Activated naive CD8-positive, alpha-beta T cell treated with anti-CD3 and anti-CD28 coated beads, Interleukin-2, amount 10 ng/mL, durations not matched to agents 7 days and 5 days (primary cell): ENCODE results near the gene LYPD6B. TPM values are rescaled to one million over a fixed set of nuclear protein-coding genes. Genes with fewer than 3 reads are reported as not detected.

Experiments used
- ATAC-seq: fragments of 150-1000 bp; cut with Tn5 transposase; one replicate; pipeline ENCODE4 v1.10.0; 2021; ENCODE audit warnings: low read depth, moderate library complexity
- POLR2A ChIA-PET: fragments of 350-600 bp; sonication (Branson Sonifier 250); formaldehyde crosslinking; loops from one replicate; lab custom pipeline; 2021; ENCODE audit warnings: antibody characterized with exemption; lab: Charles Lee
- DNase-seq: peaks from one replicate; pipeline ENCODE4 v3.0.0; 2021
- H3K27ac Mint-ChIP-seq: one replicate; pipeline ENCODE4 v1.8.0; 2022; ENCODE audit warnings: mild to moderate bottlenecking, mixed read lengths
- H3K27me3 Mint-ChIP-seq: one replicate; pipeline ENCODE4 v1.8.0; 2022; ENCODE audit warnings: mild to moderate bottlenecking, moderate library complexity, mixed read lengths
- H3K36me3 Mint-ChIP-seq: one replicate; pipeline ENCODE4 v1.8.0; 2021; ENCODE audit warnings: mild to moderate bottlenecking, mixed read lengths
- H3K4me1 Mint-ChIP-seq: one replicate; pipeline ENCODE4 v1.8.0; 2021; ENCODE audit warnings: mixed read lengths
- H3K4me3 Mint-ChIP-seq: one replicate; pipeline ENCODE4 v1.8.0; 2022; ENCODE audit warnings: mild to moderate bottlenecking, moderate library complexity, mixed read lengths
- H3K9me3 Mint-ChIP-seq: one replicate; pipeline ENCODE4 v1.8.0; 2021; ENCODE audit warnings: mixed read lengths
- total RNA-seq, 2 experiments: library from RNA; stranded (reverse); gene quantifications; one replicate each; pipeline ENCODE4 v1.2.3, GENCODE V29; 2021

The LYPD6B gene
- total RNA-seq, 2 experiments from 2014 or later, result not detected

- no peaks in the 10 kb centered on the region for H3K36me3 Mint-ChIP-seq
- DNase-seq (no peak), ATAC-seq (no peak)
- no peak overlapping the region for H3K27ac Mint-ChIP-seq
- peaks cover 1% of the 10 kb centered on the region for H3K4me1 Mint-ChIP-seq
- POLR2A ChIA-PET, result no interaction called here
- no peaks in the 10 kb centered on the region for H3K9me3 Mint-ChIP-seq
- no peak overlapping the region for H3K4me3 Mint-ChIP-seq
- H3K27me3 Mint-ChIP-seq, result no peaks in the 10 kb centered on the region
Measured at GRCh38 chr2:149020432-149020851, 18.1 kb upstream of the LYPD6B start.

DNA sequence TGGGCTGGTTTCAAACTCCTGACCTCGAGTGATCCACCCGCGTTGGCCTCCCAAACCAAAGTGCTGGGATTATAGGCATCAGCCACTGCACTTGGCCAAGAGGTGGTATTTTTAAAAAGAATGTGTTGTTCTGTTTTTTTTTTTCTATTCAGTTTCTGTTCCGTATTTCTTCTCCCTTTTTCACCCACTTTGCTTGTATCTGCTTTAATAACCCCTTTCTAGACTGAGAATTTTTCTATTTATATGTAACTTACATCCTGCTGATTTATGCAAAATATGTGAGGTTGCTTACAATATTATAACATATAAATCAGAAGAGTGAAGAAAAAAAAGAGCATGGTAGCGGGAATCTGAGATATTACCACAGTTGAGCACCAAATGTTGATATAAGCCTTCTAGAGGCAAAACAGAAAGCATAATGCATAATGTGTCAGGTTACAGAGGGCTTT lies 17.2 kb upstream of the LYPD6B start:
- Mint-ChIP-seq H3K9me3 (no peaks in the 10 kb centered on the region), H3K4me1 (peaks cover 1% of the 10 kb centered on the region), H3K27ac (no peak overlapping the region), H3K36me3 (no peaks in the 10 kb centered on the region), H3K4me3 (no peak overlapping the region), H3K27me3 (no peaks in the 10 kb centered on the region)
- ATAC-seq (no peak), DNase-seq (no peak)
- POLR2A ChIA-PET, result interaction anchor here (0.6 kb wide), 1 partner anchor 20 kb away, joined by 6 read pairs; no protein-coding TSS in a partner anchor

DNA sequence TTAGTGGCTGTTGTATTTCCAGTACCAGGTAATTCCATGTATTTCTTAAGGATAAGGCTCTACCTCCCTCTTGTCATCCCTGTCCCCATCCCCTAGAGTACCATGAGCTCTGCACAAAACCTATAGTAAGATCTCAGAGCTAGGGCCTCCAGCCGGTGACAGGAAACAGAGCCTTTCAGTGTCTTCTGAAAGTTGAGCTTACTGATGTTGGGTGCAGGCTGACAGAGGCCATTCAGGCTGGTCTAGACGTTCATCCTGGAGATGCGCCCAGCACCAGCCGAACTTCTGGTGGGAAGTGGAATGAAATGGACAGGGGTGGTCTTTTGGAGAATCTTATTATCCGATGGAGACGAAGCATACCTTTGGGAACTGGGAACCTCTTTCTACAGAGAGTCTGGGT lies 16.7 kb upstream of the LYPD6B start:
- peaks cover 1% of the 10 kb centered on the region for H3K4me1 Mint-ChIP-seq
- ATAC-seq, result no peak
- no peaks in the 10 kb centered on the region for H3K36me3 Mint-ChIP-seq
- no peak overlapping the region for H3K27ac Mint-ChIP-seq
- no peak for DNase-seq
- POLR2A ChIA-PET, result interaction anchor here (0.6 kb wide), 1 partner anchor 21 kb away, joined by 6 read pairs; no protein-coding TSS in a partner anchor
- no peaks in the 10 kb centered on the region for H3K9me3 Mint-ChIP-seq
- no peaks in the 10 kb centered on the region for H3K27me3 Mint-ChIP-seq
- H3K4me3 Mint-ChIP-seq, result no peak overlapping the region

DNA sequence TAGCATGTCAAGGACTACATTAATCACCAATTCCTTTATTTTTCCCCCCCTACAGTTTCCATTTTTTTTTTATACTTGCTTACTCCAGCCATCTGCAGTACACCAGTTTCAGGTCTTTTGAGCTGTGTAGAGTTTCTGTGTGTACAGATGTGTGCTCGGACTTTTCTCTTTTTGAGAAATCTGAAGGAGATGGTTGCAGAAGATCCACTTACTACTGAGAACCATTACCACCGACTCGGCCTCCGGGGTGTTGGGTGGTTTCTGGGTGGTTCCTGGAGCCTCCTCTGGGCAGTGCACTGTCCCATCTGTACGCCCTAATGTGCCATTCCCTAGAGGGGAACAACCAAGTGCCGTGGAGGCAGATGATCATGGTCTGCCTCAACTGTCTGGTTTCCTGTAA lies 15.4 kb upstream of the LYPD6B start:
- no peaks in the 10 kb centered on the region for H3K9me3 Mint-ChIP-seq

GRCh38 chr2:149027590-149028250 lies 10.8 kb upstream of the LYPD6B start:
- no peaks in the 10 kb centered on the region for H3K9me3 Mint-ChIP-seq
- H3K4me3 Mint-ChIP-seq, result no peak overlapping the region
- POLR2A ChIA-PET, result no interaction called here
- no peaks in the 10 kb centered on the region for H3K36me3 Mint-ChIP-seq
- H3K27me3 Mint-ChIP-seq, result no peaks in the 10 kb centered on the region
- H3K27ac Mint-ChIP-seq, result no peak overlapping the region
- no peak for ATAC-seq
- peaks cover 4% of the 10 kb centered on the region for H3K4me1 Mint-ChIP-seq
- no peak for DNase-seq

More for the DNA sequence above, 15.4 kb upstream of the LYPD6B start:
- no peak for DNase-seq
- no peaks in the 10 kb centered on the region for H3K36me3 Mint-ChIP-seq
- ATAC-seq, result no peak
- H3K4me1 Mint-ChIP-seq, result no peaks in the 10 kb centered on the region
- H3K27ac Mint-ChIP-seq, result no peak overlapping the region
- H3K27me3 Mint-ChIP-seq, result no peaks in the 10 kb centered on the region
- no peak overlapping the region for H3K4me3 Mint-ChIP-seq
- POLR2A ChIA-PET, result no interaction called here

DNA sequence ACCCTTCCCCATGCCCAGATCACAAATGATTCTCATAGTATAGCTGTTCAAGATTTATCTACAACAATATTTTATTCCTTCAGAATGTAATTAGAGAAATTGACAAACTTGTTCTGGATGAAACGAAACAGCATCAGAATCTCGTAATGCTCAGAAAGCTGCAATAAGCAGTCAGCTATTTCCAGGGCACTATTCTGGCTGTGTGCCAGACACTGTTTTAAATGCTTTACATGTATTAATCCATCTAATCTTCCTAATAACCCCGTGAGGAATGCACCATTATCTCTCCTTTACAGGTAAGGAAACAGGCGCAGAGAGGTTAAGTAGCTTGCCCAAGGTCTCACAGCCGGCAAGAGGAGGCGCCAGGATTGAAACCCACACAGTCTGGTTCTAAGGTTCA lies 10.1 kb upstream of the LYPD6B start:
- no peaks in the 10 kb centered on the region for H3K36me3 Mint-ChIP-seq
- H3K4me3 Mint-ChIP-seq, result no peak overlapping the region
- DNase-seq, result no peak
- POLR2A ChIA-PET, result no interaction called here
- H3K4me1 Mint-ChIP-seq, result peaks cover 4% of the 10 kb centered on the region
- no peak overlapping the region for H3K27ac Mint-ChIP-seq
- no peak for ATAC-seq
- H3K9me3 Mint-ChIP-seq, result no peaks in the 10 kb centered on the region
- no peaks in the 10 kb centered on the region for H3K27me3 Mint-ChIP-seq

- ATAC-seq (no peak), DNase-seq (no peak)
- Mint-ChIP-seq H3K4me1 (peaks cover 4% of the 10 kb centered on the region), H3K9me3 (no peaks in the 10 kb centered on the region), H3K27ac (no peak overlapping the region), H3K27me3 (no peaks in the 10 kb centered on the region), H3K36me3 (no peaks in the 10 kb centered on the region), H3K4me3 (no peak overlapping the region)
- POLR2A ChIA-PET, result no interaction called here
Measured at GRCh38 chr2:149028891-149029290, 9.6 kb upstream of the LYPD6B start.

DNA sequence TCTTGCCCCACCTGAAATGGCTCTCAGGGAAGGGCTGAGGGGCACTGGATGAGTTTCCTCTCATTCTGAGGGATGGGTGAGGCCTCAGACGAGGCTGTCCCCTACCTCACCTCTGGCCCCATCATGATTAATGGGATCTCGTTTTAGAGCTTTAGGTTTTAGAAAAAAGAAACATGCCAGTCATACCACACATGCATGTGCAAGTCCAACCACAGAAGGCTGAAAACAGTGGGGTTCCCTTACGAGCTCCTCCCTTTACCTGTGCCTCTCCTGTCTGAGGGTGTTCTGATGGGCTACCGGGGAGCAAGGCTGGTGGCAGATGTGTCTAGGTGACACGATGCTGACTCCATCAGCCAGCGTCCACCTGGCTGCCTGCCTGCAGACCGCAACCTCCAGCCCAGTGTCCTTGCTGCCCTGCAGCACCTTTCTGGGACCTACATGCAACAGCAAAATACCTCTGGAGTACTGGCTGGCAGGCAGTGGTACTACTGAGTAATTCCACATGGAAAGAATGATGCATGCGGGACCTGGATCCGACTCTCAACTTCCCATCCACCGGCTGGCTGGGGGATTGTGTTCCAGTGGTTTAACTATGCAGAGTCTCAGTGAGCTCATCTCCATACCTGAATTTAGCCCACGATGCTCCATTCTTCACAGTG lies 9.1 kb upstream of the LYPD6B start:
- no peak for DNase-seq
- POLR2A ChIA-PET, result no interaction called here
- no peak for ATAC-seq
- Mint-ChIP-seq H3K36me3 (no peaks in the 10 kb centered on the region), H3K27ac (no peak overlapping the region), H3K4me3 (no peak overlapping the region), H3K9me3 (no peaks in the 10 kb centered on the region), H3K27me3 (no peaks in the 10 kb centered on the region), H3K4me1 (peaks cover 4% of the 10 kb centered on the region)

- no peak for ATAC-seq
- POLR2A ChIA-PET, result no interaction called here
- DNase-seq, result no peak
- Mint-ChIP-seq H3K36me3 (no peaks in the 10 kb centered on the region), H3K27ac (no peak overlapping the region), H3K4me3 (no peak overlapping the region), H3K9me3 (no peaks in the 10 kb centered on the region), H3K4me1 (peaks cover 4% of the 10 kb centered on the region), H3K27me3 (peaks cover 6% of the 10 kb centered on the region)
Measured at GRCh38 chr2:149031396-149031795, 7.1 kb upstream of the LYPD6B start.

- Mint-ChIP-seq H3K9me3 (no peaks in the 10 kb centered on the region), H3K36me3 (no peaks in the 10 kb centered on the region), H3K4me3 (no peak overlapping the region), H3K27ac (no peak overlapping the region), H3K27me3 (peaks cover 25% of the 10 kb centered on the region), H3K4me1 (peaks cover 4% of the 10 kb centered on the region)
- DNase-seq (no peak), ATAC-seq (no peak)
- POLR2A ChIA-PET, result no interaction called here
Measured at GRCh38 chr2:149033716-149034115, 4.8 kb upstream of the LYPD6B start.

DNA sequence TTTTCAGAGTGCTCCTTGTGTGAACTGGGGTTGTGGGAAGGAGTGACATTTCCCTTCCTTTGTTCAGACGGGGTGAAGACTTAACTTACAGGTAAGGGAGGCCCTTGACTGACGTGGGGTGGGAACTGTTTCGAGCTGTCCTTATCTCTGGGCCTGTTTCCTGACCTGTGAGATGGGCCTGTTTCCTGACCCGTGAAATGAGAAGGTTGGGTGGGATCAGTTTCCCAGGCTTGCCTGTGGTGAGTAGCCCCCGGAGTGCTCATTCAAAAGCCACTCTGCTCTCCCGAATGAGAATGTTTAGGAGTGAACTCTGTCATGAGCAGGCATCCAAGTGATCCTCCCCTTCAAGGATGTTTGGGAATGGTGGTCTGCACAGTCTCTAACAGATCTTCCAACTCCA lies 4.1 kb upstream of the LYPD6B start:
- peaks cover 31% of the 10 kb centered on the region for H3K27me3 Mint-ChIP-seq
- peaks cover 4% of the 10 kb centered on the region for H3K4me1 Mint-ChIP-seq
- H3K4me3 Mint-ChIP-seq, result no peak overlapping the region
- DNase-seq (no peak), ATAC-seq (no peak)
- H3K36me3 Mint-ChIP-seq, result no peaks in the 10 kb centered on the region
- no peaks in the 10 kb centered on the region for H3K9me3 Mint-ChIP-seq
- H3K27ac Mint-ChIP-seq, result no peak overlapping the region
- POLR2A ChIA-PET, result no interaction called here

- H3K4me3 Mint-ChIP-seq, result no peak overlapping the region
- H3K27ac Mint-ChIP-seq, result no peak overlapping the region
- ATAC-seq (no peak), DNase-seq (no peak)
- POLR2A ChIA-PET, result no interaction called here
- no peaks in the 10 kb centered on the region for H3K9me3 Mint-ChIP-seq
- H3K4me1 Mint-ChIP-seq, result peaks cover 4% of the 10 kb centered on the region
- no peaks in the 10 kb centered on the region for H3K36me3 Mint-ChIP-seq
- H3K27me3 Mint-ChIP-seq, result peaks cover 43% of the 10 kb centered on the region
Measured at GRCh38 chr2:149036507-149037293, 1.8 kb upstream of the LYPD6B start.

DNA sequence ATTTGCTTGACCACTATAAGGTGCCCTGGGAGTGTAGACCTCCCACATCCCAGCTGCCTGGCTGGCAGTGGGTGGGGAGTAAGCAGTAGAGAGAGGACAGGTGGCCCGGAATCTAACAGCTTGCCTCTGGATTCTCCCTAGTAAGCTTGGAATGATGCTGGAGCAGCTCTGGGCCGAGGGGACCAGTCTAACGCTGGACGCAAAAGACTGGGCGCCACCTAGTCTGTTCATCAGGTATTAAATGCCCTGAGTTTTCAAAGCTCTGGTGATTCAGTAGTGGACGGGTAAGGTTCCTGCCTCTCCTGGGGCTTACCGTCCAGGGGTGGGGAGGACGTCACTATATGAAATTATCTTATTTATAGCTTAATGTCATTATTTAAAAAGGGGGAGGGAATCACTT lies 648 bp upstream of the LYPD6B start:
- Mint-ChIP-seq H3K4me1 (no peaks in the 10 kb centered on the region), H3K27ac (no peak overlapping the region), H3K36me3 (no peaks in the 10 kb centered on the region), H3K9me3 (no peaks in the 10 kb centered on the region), H3K27me3 (peaks cover 46% of the 10 kb centered on the region), H3K4me3 (no peak overlapping the region)
- ATAC-seq (no peak), DNase-seq (no peak)
- POLR2A ChIA-PET, result no interaction called here
